ENCODE data around the gene PLEKHH2. TPM values are rescaled to one million over a fixed set of nuclear protein-coding genes. Genes with fewer than 3 reads are reported as not detected.

Gene PLEKHH2
- total and polyA plus RNA-seq, 3 donors from 2014 or later: 7.4 to 80.2 (median 45.3) TPM

GRCh38 chr2:43699761-43700160 is 62.7 kb downstream of the PLEKHH2 start:
- TF ChIP-seq CTCF (IDR thresholded peaks at IDR 0.05) (no peak), POLR2A (IDR thresholded peaks at IDR 0.05) (no peak)
- Histone ChIP-seq H3K9me3 (no peaks in the 10 kb centered on the region), H3K4me1 (peaks cover 21% of the 10 kb centered on the region), H3K4me3 (no peak overlapping the region), H3K36me3 (ENCODE audit: low read depth, missing control alignments) (no peaks in the 10 kb centered on the region), H3K27ac (peak overlapping the region; percentile 0 to 72), H3K27me3 (no peaks in the 10 kb centered on the region)
- WGBS, 2 donors: 53 to 57% methylated on average over 3 of the region's 3 CpGs
- intact Hi-C loops (cut with DNase I; ENCODE audit: low total_unique reads): no loop called here
- DNase-seq: no peak

GRCh38 chr2:43701111-43701510 is 64.1 kb downstream of the PLEKHH2 start:
- Histone ChIP-seq H3K4me1 (peaks cover 21% of the 10 kb centered on the region), H3K27ac (no peak overlapping the region), H3K27me3 (no peaks in the 10 kb centered on the region), H3K9me3 (no peaks in the 10 kb centered on the region), H3K36me3 (ENCODE audit: low read depth, missing control alignments) (no peaks in the 10 kb centered on the region), H3K4me3 (no peak overlapping the region)
- no peak for DNase-seq
- TF ChIP-seq CTCF (IDR thresholded peaks at IDR 0.05): no peak
- TF ChIP-seq POLR2A (IDR thresholded peaks at IDR 0.05): no peak
- intact Hi-C loops (cut with DNase I; ENCODE audit: low total_unique reads): no loop called here

DNA sequence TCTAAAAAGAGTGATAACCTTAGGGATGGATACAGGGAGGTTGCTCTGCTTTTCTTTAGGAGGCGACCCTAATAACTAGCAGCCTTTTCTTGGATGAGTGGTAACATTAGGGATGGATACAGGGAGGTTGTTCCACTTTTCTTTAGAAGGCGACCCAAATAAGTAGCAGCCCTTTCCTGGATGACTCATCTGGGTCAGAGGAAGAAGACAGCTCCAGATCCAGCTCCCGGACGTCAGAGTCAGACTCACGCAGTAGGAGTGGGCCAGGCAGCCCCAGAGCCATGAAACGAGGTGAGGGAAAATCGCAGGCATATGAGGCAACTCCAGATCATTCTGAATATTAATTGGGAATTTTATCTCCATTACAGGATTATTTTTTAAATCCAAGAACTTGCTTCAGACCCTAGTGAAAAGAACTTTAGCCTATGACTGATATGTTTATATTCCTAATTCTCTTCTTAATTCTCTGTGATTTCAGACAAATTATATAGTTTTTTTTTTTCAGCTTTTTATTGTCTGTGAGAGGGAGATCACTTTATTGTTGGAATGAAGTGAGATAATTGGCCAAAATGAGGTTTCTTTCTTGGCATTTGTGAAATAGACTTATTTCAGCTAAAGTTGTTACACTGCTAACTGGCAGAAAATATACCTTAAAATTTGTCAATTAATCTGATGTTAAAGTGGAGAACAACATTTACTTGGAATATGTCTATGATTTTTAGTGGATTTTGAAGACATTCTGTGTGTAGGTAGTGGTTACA is 70.4 kb downstream of the PLEKHH2 start:
- intact Hi-C loops (cut with DNase I; ENCODE audit: low total_unique reads): no loop called here
- TF ChIP-seq CTCF (IDR thresholded peaks at IDR 0.05): no peak
- TF ChIP-seq POLR2A (IDR thresholded peaks at IDR 0.05): no peak

DNA sequence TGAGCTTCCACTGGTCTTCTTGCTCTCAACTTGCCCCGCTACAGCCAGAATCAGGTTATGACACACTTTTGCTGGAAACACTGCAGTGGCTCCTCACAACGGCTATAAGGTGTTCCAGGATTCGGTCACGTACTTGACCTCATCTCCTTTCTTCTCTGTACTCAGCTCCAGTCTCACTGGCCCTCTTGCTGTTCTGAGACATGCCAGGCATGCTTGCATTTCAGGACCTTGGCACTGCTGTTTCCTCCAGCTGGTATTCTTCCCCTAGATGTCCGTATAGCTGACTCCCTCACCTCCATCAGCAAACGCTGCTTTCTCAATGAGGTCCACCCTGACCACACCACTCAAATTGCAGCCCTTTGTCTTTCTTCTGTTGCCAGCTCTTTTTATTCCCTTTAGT is 71.1 kb downstream of the PLEKHH2 start:
- Histone ChIP-seq H3K27me3 (no peaks in the 10 kb centered on the region), H3K9me3 (no peaks in the 10 kb centered on the region), H3K36me3 (ENCODE audit: low read depth, missing control alignments) (no peaks in the 10 kb centered on the region), H3K27ac (no peak overlapping the region), H3K4me1 (no peaks in the 10 kb centered on the region), H3K4me3 (no peak overlapping the region)
- no peak for DNase-seq
- no peak for TF ChIP-seq POLR2A (IDR thresholded peaks at IDR 0.05)
- TF ChIP-seq CTCF (IDR thresholded peaks at IDR 0.05): no peak
- WGBS, 2 donors: 77 to 88% methylated on average over 6 of the region's 6 CpGs
- intact Hi-C loops (cut with DNase I; ENCODE audit: low total_unique reads): no loop called here

More for the DNA sequence above, 70.4 kb downstream of the PLEKHH2 start:
- WGBS, 2 donors: 57 to 76% methylated on average over 7 of the region's 7 CpGs
- H3K27me3 ChIP-seq: no peaks in the 10 kb centered on the region
- H3K27ac ChIP-seq: no peak overlapping the region
- DNase-seq: no peak
- no peak overlapping the region for H3K4me3 ChIP-seq
- no peaks in the 10 kb centered on the region for H3K36me3 ChIP-seq (ENCODE audit: low read depth, missing control alignments)
- H3K9me3 ChIP-seq: no peaks in the 10 kb centered on the region
- no peaks in the 10 kb centered on the region for H3K4me1 ChIP-seq

GRCh38 chr2:43708891-43709290 is 71.8 kb downstream of the PLEKHH2 start:
- TF ChIP-seq POLR2A (IDR thresholded peaks at IDR 0.05): no peak
- no peak for TF ChIP-seq CTCF (IDR thresholded peaks at IDR 0.05)
- DNase-seq: no peak
- Histone ChIP-seq H3K36me3 (ENCODE audit: low read depth, missing control alignments) (no peaks in the 10 kb centered on the region), H3K4me1 (no peaks in the 10 kb centered on the region), H3K27ac (no peak overlapping the region), H3K27me3 (no peaks in the 10 kb centered on the region), H3K4me3 (no peak overlapping the region), H3K9me3 (no peaks in the 10 kb centered on the region)
- intact Hi-C loops (cut with DNase I; ENCODE audit: low total_unique reads): no loop called here
